Activated naive CD8-positive, alpha-beta T cell treated with anti-CD3 and anti-CD28 coated beads, Interleukin-2, amount 10 ng/mL, durations not matched to agents 7 days and 5 days (primary cell): ENCODE data around the gene DDHD1. TPM values are rescaled to one million over a fixed set of nuclear protein-coding genes. Genes with fewer than 3 reads are reported as not detected.
A peak's percentile ranks its signal among the peaks of the same experiment; 100 is the strongest.

Experiments
- ATAC-seq: fragments of 150-1000 bp; cut with Tn5 transposase; one replicate; pipeline ENCODE4 v1.10.0; 2021; ENCODE audit warnings: low read depth, moderate library complexity
- POLR2A ChIA-PET: fragments of 350-600 bp; sonication (Branson Sonifier 250); formaldehyde crosslinking; loops from one replicate; lab custom pipeline; 2021; ENCODE audit warnings: antibody characterized with exemption; lab: Charles Lee
- DNase-seq: peaks from one replicate; pipeline ENCODE4 v3.0.0; 2021
- H3K27ac Mint-ChIP-seq: one replicate; pipeline ENCODE4 v1.8.0; 2022; ENCODE audit warnings: mild to moderate bottlenecking, mixed read lengths
- H3K27me3 Mint-ChIP-seq: one replicate; pipeline ENCODE4 v1.8.0; 2022; ENCODE audit warnings: mild to moderate bottlenecking, moderate library complexity, mixed read lengths
- H3K36me3 Mint-ChIP-seq: one replicate; pipeline ENCODE4 v1.8.0; 2021; ENCODE audit warnings: mild to moderate bottlenecking, mixed read lengths
- H3K4me1 Mint-ChIP-seq: one replicate; pipeline ENCODE4 v1.8.0; 2021; ENCODE audit warnings: mixed read lengths
- H3K4me3 Mint-ChIP-seq: one replicate; pipeline ENCODE4 v1.8.0; 2022; ENCODE audit warnings: mild to moderate bottlenecking, moderate library complexity, mixed read lengths
- H3K9me3 Mint-ChIP-seq: one replicate; pipeline ENCODE4 v1.8.0; 2021; ENCODE audit warnings: mixed read lengths
- total RNA-seq, 2 experiments: library from RNA; stranded (reverse); gene quantifications; one replicate each; pipeline ENCODE4 v1.2.3, GENCODE V29; 2021

Gene DDHD1
- total RNA-seq, 2 experiments from 2014 or later = 63.1 to 65.1 TPM

- Mint-ChIP-seq H3K4me3 (no peak overlapping the region), H3K4me1 (no peaks in the 10 kb centered on the region), H3K36me3 (no peaks in the 10 kb centered on the region), H3K27me3 (peaks cover 3% of the 10 kb centered on the region), H3K9me3 (no peaks in the 10 kb centered on the region), H3K27ac (no peak overlapping the region)
- POLR2A ChIA-PET = no interaction called here
- DNase-seq = no peak
- no peak for ATAC-seq
These were observed 146.1 kb downstream of the DDHD1 start for GRCh38 chr14:53006931-53007562.

- Mint-ChIP-seq H3K9me3 (no peaks in the 10 kb centered on the region), H3K27me3 (no peaks in the 10 kb centered on the region), H3K4me3 (no peak overlapping the region), H3K27ac (no peak overlapping the region), H3K4me1 (no peaks in the 10 kb centered on the region), H3K36me3 (no peaks in the 10 kb centered on the region)
- ATAC-seq = no peak
- DNase-seq = no peak
- POLR2A ChIA-PET = no interaction called here
These were observed 148.1 kb downstream of the DDHD1 start for GRCh38 chr14:53004976-53005375.

GRCh38 chr14:53003776-53004175 is 149.3 kb downstream of the DDHD1 start:
- POLR2A ChIA-PET = no interaction called here
- H3K9me3 Mint-ChIP-seq = no peaks in the 10 kb centered on the region
- no peak overlapping the region for H3K4me3 Mint-ChIP-seq
- no peaks in the 10 kb centered on the region for H3K36me3 Mint-ChIP-seq
- no peak for DNase-seq
- no peaks in the 10 kb centered on the region for H3K4me1 Mint-ChIP-seq
- no peaks in the 10 kb centered on the region for H3K27me3 Mint-ChIP-seq
- H3K27ac Mint-ChIP-seq = no peak overlapping the region
- ATAC-seq = no peak

- DNase-seq = no peak
- Mint-ChIP-seq H3K9me3 (no peaks in the 10 kb centered on the region), H3K27ac (no peak overlapping the region), H3K36me3 (no peaks in the 10 kb centered on the region), H3K27me3 (peaks cover 2% of the 10 kb centered on the region), H3K4me3 (no peak overlapping the region), H3K4me1 (no peaks in the 10 kb centered on the region)
- peak; percentile 75 for ATAC-seq
- POLR2A ChIA-PET = interaction anchor here (0.6 kb wide), 1 partner anchor 172 kb away, joined by 5 read pairs; no protein-coding TSS in a partner anchor
These were observed 150.5 kb downstream of the DDHD1 start for GRCh38 chr14:53002576-53002975.

GRCh38 chr14:53001787-53002378 is 151.2 kb downstream of the DDHD1 start:
- no peak overlapping the region for H3K27ac Mint-ChIP-seq
- POLR2A ChIA-PET = interaction anchor here (0.6 kb wide), 1 partner anchor 171 kb away, joined by 5 read pairs; no protein-coding TSS in a partner anchor
- no peak overlapping the region for H3K4me3 Mint-ChIP-seq
- no peaks in the 10 kb centered on the region for H3K4me1 Mint-ChIP-seq
- peaks cover 2% of the 10 kb centered on the region for H3K27me3 Mint-ChIP-seq
- DNase-seq (no peak), ATAC-seq (no peak)
- H3K36me3 Mint-ChIP-seq = no peaks in the 10 kb centered on the region
- H3K9me3 Mint-ChIP-seq = no peaks in the 10 kb centered on the region

GRCh38 chr14:52998376-52999015 is 154.6 kb downstream of the DDHD1 start:
- Mint-ChIP-seq H3K36me3 (no peaks in the 10 kb centered on the region), H3K27ac (no peak overlapping the region), H3K4me3 (no peak overlapping the region), H3K4me1 (no peaks in the 10 kb centered on the region), H3K9me3 (no peaks in the 10 kb centered on the region), H3K27me3 (peaks cover 2% of the 10 kb centered on the region)
- DNase-seq (no peak), ATAC-seq (no peak)
- POLR2A ChIA-PET = no interaction called here

GRCh38 chr14:52996493-52996892 is 156.6 kb downstream of the DDHD1 start:
- Mint-ChIP-seq H3K4me3 (no peak overlapping the region), H3K27ac (no peak overlapping the region), H3K36me3 (no peaks in the 10 kb centered on the region), H3K4me1 (no peaks in the 10 kb centered on the region), H3K9me3 (no peaks in the 10 kb centered on the region), H3K27me3 (peaks cover 2% of the 10 kb centered on the region)
- no peak for ATAC-seq
- POLR2A ChIA-PET = no interaction called here
- DNase-seq = no peak

- Mint-ChIP-seq H3K36me3 (no peaks in the 10 kb centered on the region), H3K9me3 (no peaks in the 10 kb centered on the region), H3K4me1 (no peaks in the 10 kb centered on the region), H3K27ac (no peak overlapping the region), H3K4me3 (no peak overlapping the region), H3K27me3 (peaks cover 2% of the 10 kb centered on the region)
- DNase-seq (no peak), ATAC-seq (no peak)
- POLR2A ChIA-PET = no interaction called here
These were observed 157.1 kb downstream of the DDHD1 start for GRCh38 chr14:52995998-52996397.

GRCh38 chr14:52992236-52992870 is 160.8 kb downstream of the DDHD1 start:
- ATAC-seq (no peak), DNase-seq (no peak)
- no peaks in the 10 kb centered on the region for H3K9me3 Mint-ChIP-seq
- H3K36me3 Mint-ChIP-seq = no peaks in the 10 kb centered on the region
- H3K27me3 Mint-ChIP-seq = peaks cover 10% of the 10 kb centered on the region
- H3K4me3 Mint-ChIP-seq = no peak overlapping the region
- POLR2A ChIA-PET = no interaction called here
- H3K27ac Mint-ChIP-seq = no peak overlapping the region
- no peaks in the 10 kb centered on the region for H3K4me1 Mint-ChIP-seq

- Mint-ChIP-seq H3K27me3 (peaks cover 10% of the 10 kb centered on the region), H3K27ac (no peak overlapping the region), H3K4me3 (no peak overlapping the region), H3K9me3 (peaks cover 2% of the 10 kb centered on the region), H3K4me1 (no peaks in the 10 kb centered on the region), H3K36me3 (no peaks in the 10 kb centered on the region)
- POLR2A ChIA-PET = no interaction called here
- ATAC-seq (no peak), DNase-seq (no peak)
These were observed 165.0 kb downstream of the DDHD1 start for GRCh38 chr14:52988139-52988538.

GRCh38 chr14:52987514-52987913 is 165.6 kb downstream of the DDHD1 start:
- DNase-seq (no peak), ATAC-seq (no peak)
- Mint-ChIP-seq H3K27ac (no peak overlapping the region), H3K9me3 (peaks cover 2% of the 10 kb centered on the region), H3K27me3 (peaks cover 10% of the 10 kb centered on the region), H3K4me3 (no peak overlapping the region), H3K4me1 (no peaks in the 10 kb centered on the region), H3K36me3 (no peaks in the 10 kb centered on the region)
- POLR2A ChIA-PET = no interaction called here

- Mint-ChIP-seq H3K9me3 (peaks cover 2% of the 10 kb centered on the region), H3K4me1 (no peaks in the 10 kb centered on the region), H3K27ac (no peak overlapping the region), H3K36me3 (no peaks in the 10 kb centered on the region), H3K4me3 (no peak overlapping the region), H3K27me3 (peaks cover 10% of the 10 kb centered on the region)
- POLR2A ChIA-PET = no interaction called here
- DNase-seq (no peak), ATAC-seq (no peak)
These were observed 166.1 kb downstream of the DDHD1 start for GRCh38 chr14:52987042-52987441.
